Measurements from ENCODE around the gene KSR1. TPM values are rescaled to one million over a fixed set of nuclear protein-coding genes. Genes with fewer than 3 reads are reported as not detected.
"Not testable (repeated sequence)": the region's sequence is repeated elsewhere in the genome, so short reads cannot be mapped to it uniquely, and the experiment has no call there.

KSR1 gene
- total RNA-seq, 2 donors from 2014 or later = 15.5 to 23.8 TPM

- intact Hi-C loops (cut with DNase I); ATAC-seq; DNase-seq: not testable (repeated sequence)
Measured at GRCh38 chr17:27645621-27646020, 189.4 kb downstream of the KSR1 start.

- no peak for ATAC-seq
- intact Hi-C loops (cut with DNase I) = no loop called here
- DNase-seq = no peak
Measured at GRCh38 chr17:27646232-27646631, 190.0 kb downstream of the KSR1 start.

DNA sequence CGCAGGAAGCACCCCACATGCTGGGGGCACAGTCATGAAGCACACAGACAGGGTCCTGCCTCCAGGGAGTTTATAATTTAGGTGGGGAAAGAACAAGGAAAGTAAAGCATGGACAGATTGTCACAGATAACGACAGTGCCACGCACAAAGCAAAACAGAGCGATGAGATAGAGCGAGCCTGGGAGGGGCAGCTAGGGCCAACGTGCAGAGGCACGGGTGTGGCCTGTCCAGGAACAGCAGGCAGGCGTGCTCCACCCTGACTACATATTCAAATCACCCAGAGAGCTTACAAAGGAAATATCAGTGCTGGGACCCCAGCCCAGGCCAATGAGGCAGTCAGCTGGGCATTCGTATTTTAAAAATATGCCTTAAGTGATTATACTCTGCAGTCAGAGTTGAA lies 191.5 kb downstream of the KSR1 start:
- DNase-seq = no peak
- intact Hi-C loops (cut with DNase I) = no loop called here
- ATAC-seq = no peak

- peak; percentile 20 to 21 for ATAC-seq
- DNase-seq; intact Hi-C loops (cut with DNase I): not testable (repeated sequence)
Measured at GRCh38 chr17:27649111-27649571, 192.9 kb downstream of the KSR1 start.

DNA sequence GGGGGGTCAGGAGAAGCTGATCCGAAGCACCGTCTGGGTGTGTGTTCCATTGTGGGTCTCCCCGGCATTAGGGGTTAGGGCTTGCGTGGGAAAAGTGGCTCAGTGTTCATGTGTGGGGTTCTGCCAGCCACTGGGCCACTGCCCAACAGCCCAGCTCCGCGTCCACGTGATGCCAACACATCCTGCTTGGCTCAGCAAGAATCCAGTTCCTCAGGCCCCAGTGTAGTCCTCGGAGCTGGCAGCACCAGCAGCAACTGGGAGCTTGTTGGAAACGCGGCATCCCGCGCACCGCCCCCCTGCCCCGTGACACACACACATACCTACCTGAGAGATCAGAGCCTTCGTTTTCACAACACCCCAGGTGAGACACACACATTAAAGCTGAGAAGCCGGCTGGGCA lies 193.7 kb downstream of the KSR1 start:
- peak; percentile 50 to 56 for ATAC-seq
- intact Hi-C loops (cut with DNase I) = loop anchor here (2.0 to 10.0 kb wide), 3 partner anchors 43 to 425 kb away; no protein-coding TSS in a partner anchor
- peak; percentile 51 for DNase-seq

DNA sequence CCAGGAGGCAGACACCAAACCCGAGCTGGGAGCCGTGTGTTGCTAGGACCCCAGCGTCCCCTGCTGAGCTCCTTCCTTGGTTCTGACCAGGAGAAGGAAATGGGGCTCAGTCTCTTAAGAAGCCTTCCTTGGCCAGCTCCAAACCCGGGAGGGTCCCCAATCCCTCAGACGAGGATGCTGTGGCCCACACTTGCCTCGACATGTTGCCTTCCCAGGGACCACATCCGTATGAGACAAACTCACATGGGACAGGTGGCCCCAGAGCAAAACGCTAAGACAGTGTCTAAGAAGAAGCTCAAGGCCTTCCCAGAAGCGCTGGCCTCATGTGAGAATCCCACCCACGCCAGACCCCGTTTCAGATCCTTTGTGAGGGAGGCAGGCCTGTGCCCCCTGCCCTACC lies 194.6 kb downstream of the KSR1 start:
- no peak for DNase-seq
- intact Hi-C loops (cut with DNase I) = loop anchor here (1.0 to 10.0 kb wide), 4 partner anchors 42 to 426 kb away; no protein-coding TSS in a partner anchor
- no peak for ATAC-seq

GRCh38 chr17:27651411-27652345 lies 195.4 kb downstream of the KSR1 start:
- ATAC-seq = peak; percentile 48 to 62
- peak; percentile 67 for DNase-seq
- intact Hi-C loops (cut with DNase I) = loop anchor here (1.0 to 10.0 kb wide), 4 partner anchors 42 to 427 kb away; no protein-coding TSS in a partner anchor

DNA sequence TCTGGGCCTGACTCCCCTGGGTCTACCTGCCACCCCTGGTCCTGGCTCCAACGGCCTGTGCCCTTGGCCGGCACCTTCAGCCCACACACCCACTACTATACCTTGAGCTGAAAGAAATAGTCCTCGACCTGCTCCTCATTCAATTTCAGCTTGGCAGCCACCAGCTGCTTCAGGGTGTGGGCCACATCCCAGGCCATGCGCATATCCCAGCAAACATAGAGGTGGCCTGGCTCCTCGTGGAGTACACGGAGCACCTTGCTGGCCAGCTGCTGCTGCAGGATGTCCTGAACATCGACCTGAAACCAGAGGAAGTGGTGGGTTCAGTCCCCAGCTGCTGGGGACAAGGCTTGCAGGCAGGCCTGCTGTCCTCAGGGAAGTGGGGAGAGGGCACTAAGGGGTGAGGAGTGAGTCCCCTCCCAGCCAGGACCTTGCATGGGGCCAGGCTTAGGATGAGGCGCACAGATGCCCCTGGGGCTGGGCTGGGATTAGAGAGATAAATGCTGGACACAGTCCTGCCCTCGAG lies 197.3 kb downstream of the KSR1 start:
- intact Hi-C loops (cut with DNase I) = loop anchor here in 1 of 2 donors (5.0 to 10.0 kb wide), 2 partner anchors 229 to 429 kb away; no protein-coding TSS in a partner anchor
- ATAC-seq, DNase-seq: not testable (repeated sequence)

DNA sequence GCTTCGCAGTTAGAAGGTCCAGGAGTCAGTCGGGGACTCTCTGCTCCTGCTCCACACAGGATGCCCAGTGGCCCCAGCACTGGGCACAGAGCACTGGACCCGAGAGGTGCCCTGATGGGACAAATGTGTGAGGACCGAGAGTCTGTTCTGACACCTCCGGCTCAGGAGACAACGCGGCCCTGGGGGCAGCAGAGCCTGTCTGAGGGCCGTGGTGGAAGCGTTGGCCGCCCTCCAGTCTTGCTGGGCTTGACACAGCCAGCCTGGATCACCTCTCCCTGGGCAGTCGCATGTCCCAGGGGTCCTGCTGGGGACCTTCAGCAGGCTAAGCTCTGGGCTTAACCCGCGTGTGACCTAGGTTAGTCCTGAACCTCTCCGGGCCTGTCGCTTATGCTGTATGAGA lies 197.9 kb downstream of the KSR1 start:
- no peak for ATAC-seq
- intact Hi-C loops (cut with DNase I) = loop anchor here (2.0 to 10.0 kb wide), 3 partner anchors 103 to 429 kb away; no protein-coding TSS in a partner anchor
- no peak for DNase-seq

- peak in 1 of 2 donors; percentile 31 for ATAC-seq
- DNase-seq = peak; percentile 67
- intact Hi-C loops (cut with DNase I) = loop anchor here (2.0 to 10.0 kb wide), 3 partner anchors 102 to 430 kb away; no protein-coding TSS in a partner anchor
Measured at GRCh38 chr17:27654654-27655524, 198.6 kb downstream of the KSR1 start.

- not testable (repeated sequence) for ATAC-seq, DNase-seq
- intact Hi-C loops (cut with DNase I) = loop anchor here (2.0 to 10.0 kb wide), 2 partner anchors 101 to 431 kb away; no protein-coding TSS in a partner anchor
Measured at GRCh38 chr17:27655525-27656111, 199.4 kb downstream of the KSR1 start.

DNA sequence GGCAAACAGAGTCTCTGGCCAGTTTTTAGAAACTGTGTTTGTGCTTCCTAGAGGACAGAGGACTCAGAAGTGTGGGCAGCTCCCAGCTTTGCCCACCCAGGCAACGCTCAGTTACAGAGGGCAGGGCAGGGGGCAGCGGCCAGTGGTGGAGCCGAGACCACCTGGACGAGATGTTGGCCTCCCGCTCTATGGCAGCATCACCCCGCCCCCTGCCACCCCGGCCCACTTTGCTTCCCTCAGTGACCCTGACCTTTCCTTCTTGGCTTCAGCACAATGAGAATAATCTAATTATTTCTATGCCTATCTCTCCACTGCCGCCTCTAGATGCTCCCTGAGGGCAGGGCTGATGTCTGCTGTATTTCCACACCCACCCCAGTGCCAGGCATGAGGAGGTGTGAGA lies 200.4 kb downstream of the KSR1 start:
- intact Hi-C loops (cut with DNase I) = loop anchor here in 1 of 2 donors (2.0 to 10.0 kb wide), 2 partner anchors 100 to 432 kb away; no protein-coding TSS in a partner anchor
- not testable (repeated sequence) for ATAC-seq

GRCh38 chr17:27657620-27658019 lies 201.4 kb downstream of the KSR1 start:
- ATAC-seq (no peak), DNase-seq (no peak)
- intact Hi-C loops (cut with DNase I) = loop anchor here in 1 of 2 donors (2.0 to 10.0 kb wide), 2 partner anchors 99 to 433 kb away; no protein-coding TSS in a partner anchor

More for the DNA sequence above, 200.4 kb downstream of the KSR1 start:
- not testable (repeated sequence) for DNase-seq

- ATAC-seq (no peak), DNase-seq (no peak)
- intact Hi-C loops (cut with DNase I) = loop anchor here in 1 of 2 donors (10.0 kb wide), 1 partner anchor 435 kb away; no protein-coding TSS in a partner anchor
Measured at GRCh38 chr17:27659683-27660082, 203.4 kb downstream of the KSR1 start.

DNA sequence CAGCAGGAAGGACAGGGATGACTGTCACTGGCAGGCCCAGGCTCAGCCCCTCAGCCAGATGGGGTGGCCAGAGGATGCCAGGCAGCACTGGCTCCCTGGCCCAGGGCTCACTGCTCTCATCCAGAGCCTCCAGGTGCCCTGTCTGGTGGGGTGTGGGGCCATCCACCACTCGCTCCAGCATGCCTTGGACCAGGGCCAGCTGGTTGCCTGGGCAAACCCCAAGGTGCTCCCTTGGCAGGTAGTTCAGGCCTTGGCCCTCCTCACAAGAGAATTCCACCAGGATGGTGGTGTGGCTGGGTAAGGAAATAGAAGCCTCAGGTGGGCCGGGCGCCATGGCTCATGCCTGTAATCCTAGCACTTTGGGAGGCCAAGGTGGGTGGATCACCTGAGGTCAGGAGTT lies 204.2 kb downstream of the KSR1 start:
- no peak for ATAC-seq
- no peak for DNase-seq
- intact Hi-C loops (cut with DNase I) = no loop called here

DNA sequence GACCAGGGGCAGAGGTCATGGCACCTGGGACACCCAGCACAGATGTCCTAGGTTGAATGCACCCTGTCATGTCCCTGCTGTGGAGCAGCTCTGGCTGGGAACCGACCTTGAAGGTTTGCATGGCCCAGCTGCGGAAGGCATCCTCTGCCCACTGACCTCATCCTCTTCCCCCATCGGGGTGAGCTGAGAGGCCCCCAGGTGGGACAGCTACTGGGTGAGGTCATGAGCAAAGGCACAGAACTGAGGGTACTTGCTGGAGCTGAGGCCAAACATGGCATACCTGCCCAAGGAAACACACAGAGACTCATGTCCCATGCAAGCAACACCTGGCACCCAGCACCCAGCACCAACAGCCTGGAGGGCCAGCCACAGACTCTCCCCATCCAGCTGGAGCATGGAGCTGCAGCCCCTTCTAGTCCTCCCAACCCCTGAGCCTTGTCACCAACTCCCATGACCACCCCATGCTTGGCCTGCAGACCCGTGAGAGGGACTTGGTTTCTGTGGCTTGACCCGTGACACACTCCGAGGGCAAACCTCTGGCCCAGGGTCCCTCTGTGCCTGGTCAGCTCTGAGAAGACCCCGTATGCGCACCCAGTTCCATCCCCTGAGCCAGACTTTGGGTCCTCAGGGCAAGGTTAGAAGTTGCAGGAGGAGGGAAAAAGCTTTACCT lies 207.8 kb downstream of the KSR1 start:
- intact Hi-C loops (cut with DNase I) = no loop called here
- DNase-seq (no peak), ATAC-seq (no peak)

- ATAC-seq (no peak), DNase-seq (no peak)
- intact Hi-C loops (cut with DNase I) = no loop called here
Measured at GRCh38 chr17:27664606-27664965, 208.3 kb downstream of the KSR1 start.

GRCh38 chr17:27665549-27665948 lies 209.3 kb downstream of the KSR1 start:
- DNase-seq (no peak), ATAC-seq (no peak)
- intact Hi-C loops (cut with DNase I) = no loop called here

Data from left cardiac atrium (tissue), 4 donors.